Measurements from ENCODE around the gene SLC12A7. TPM values are rescaled to one million over a fixed set of nuclear protein-coding genes. Genes with fewer than 3 reads are reported as not detected.

The SLC12A7 gene
- total RNA-seq, 2 experiments from 2014 or later, result 0.06 TPM; not detected in 1

GRCh38 chr5:1131726-1132125 lies 19.9 kb upstream of the SLC12A7 start:
- H3K9me2 ChIP-seq (ENCODE audit: insufficient read depth, low read length), result no peaks in the 10 kb centered on the region
- H3K79me2 ChIP-seq (ENCODE audit: insufficient read depth, low read depth, low read length), result no peaks in the 10 kb centered on the region
- no peak overlapping the region for H2AFZ ChIP-seq (ENCODE audit: low read length)
- H3K4me3 ChIP-seq (ENCODE audit: low read depth, low read length, poor library complexity, severe bottlenecking), result no peak overlapping the region
- H4K20me1 ChIP-seq (ENCODE audit: insufficient read depth, low read length), result no peaks in the 10 kb centered on the region
- H3K36me3 ChIP-seq (ENCODE audit: insufficient read depth, low read length), result no peaks in the 10 kb centered on the region
- intact Hi-C loops (cut with micrococcal nuclease; ENCODE audit: unreplicated experiment), result loop anchor here (10.0 kb wide), 1 partner anchor 207 kb away; no protein-coding TSS in a partner anchor
- no peak for DNase-seq (ENCODE audit: low spot score)
- BruUV-seq (replicated peaks), result no TSS peak
- no peak for TF ChIP-seq CTCF (conservative IDR thresholded peaks at IDR 0.05; ENCODE audit: low read length)
- TF ChIP-seq EZH2phosphoT487 (IDR thresholded peaks at IDR 0.05; ENCODE audit: borderline replicate concordance, low read depth, low read length), result no peak
- H3K4me1 ChIP-seq (ENCODE audit: insufficient read depth, low read length, poor library complexity, severe bottlenecking), result peaks cover 54% of the 10 kb centered on the region
- ChIA-PET POLR2A (no interaction called here), CTCF (ENCODE audit: unreplicated experiment) (interaction anchor here (0.6 kb wide), 1 partner anchor 693 kb away, joined by 3 read pairs; no protein-coding TSS in a partner anchor)
- no peaks in the 10 kb centered on the region for H3K9me3 ChIP-seq (ENCODE audit: low read length)
- H3K27ac ChIP-seq (ENCODE audit: low read depth, low read length, poor library complexity, severe bottlenecking), result no peak overlapping the region
- H3K4me2 ChIP-seq (ENCODE audit: low read length), result no peak overlapping the region

GRCh38 chr5:1131191-1131621 lies 19.3 kb upstream of the SLC12A7 start:
- Histone ChIP-seq H4K20me1 (ENCODE audit: insufficient read depth, low read length) (no peaks in the 10 kb centered on the region), H3K27ac (ENCODE audit: low read depth, low read length, poor library complexity, severe bottlenecking) (no peak overlapping the region), H3K9me3 (ENCODE audit: low read length) (no peaks in the 10 kb centered on the region), H3K4me2 (ENCODE audit: low read length) (peak overlapping the region; percentile 35; the same call in 1 of the 2 replicates), H3K79me2 (ENCODE audit: insufficient read depth, low read depth, low read length) (no peaks in the 10 kb centered on the region), H3K4me1 (ENCODE audit: insufficient read depth, low read length, poor library complexity, severe bottlenecking) (peaks cover 54% of the 10 kb centered on the region), H2AFZ (ENCODE audit: low read length) (no peak overlapping the region), H3K9me2 (ENCODE audit: insufficient read depth, low read length) (no peaks in the 10 kb centered on the region), H3K4me3 (ENCODE audit: low read depth, low read length, poor library complexity, severe bottlenecking) (no peak overlapping the region), H3K36me3 (ENCODE audit: insufficient read depth, low read length) (no peaks in the 10 kb centered on the region)
- no peak for DNase-seq (ENCODE audit: low spot score)
- TF ChIP-seq CTCF (conservative IDR thresholded peaks at IDR 0.05; ENCODE audit: low read length), result no peak
- no peak for TF ChIP-seq EZH2phosphoT487 (IDR thresholded peaks at IDR 0.05; ENCODE audit: borderline replicate concordance, low read depth, low read length)
- intact Hi-C loops (cut with micrococcal nuclease; ENCODE audit: unreplicated experiment), result loop anchor here (10.0 kb wide), 1 partner anchor 206 kb away; no protein-coding TSS in a partner anchor
- BruUV-seq (replicated peaks), result no TSS peak
- POLR2A ChIA-PET, result no interaction called here
- CTCF ChIA-PET (ENCODE audit: unreplicated experiment), result interaction anchor here (0.6 kb wide), 2 partner anchors 148 to 694 kb away, joined by 3 to 6 read pairs; no protein-coding TSS in a partner anchor

GRCh38 chr5:1130218-1130946 lies 18.5 kb upstream of the SLC12A7 start:
- DNase-seq (ENCODE audit: low spot score), result peak; percentile 44
- no peaks in the 10 kb centered on the region for H3K79me2 ChIP-seq (ENCODE audit: insufficient read depth, low read depth, low read length)
- peaks cover 48% of the 10 kb centered on the region for H3K4me1 ChIP-seq (ENCODE audit: insufficient read depth, low read length, poor library complexity, severe bottlenecking)
- no TSS peak for BruUV-seq (replicated peaks)
- no peaks in the 10 kb centered on the region for H3K9me2 ChIP-seq (ENCODE audit: insufficient read depth, low read length)
- H3K27ac ChIP-seq (ENCODE audit: low read depth, low read length, poor library complexity, severe bottlenecking), result no peak overlapping the region
- H3K9me3 ChIP-seq (ENCODE audit: low read length), result no peaks in the 10 kb centered on the region
- TF ChIP-seq CTCF (conservative IDR thresholded peaks at IDR 0.05; ENCODE audit: low read length) (no peak), EZH2phosphoT487 (IDR thresholded peaks at IDR 0.05; ENCODE audit: borderline replicate concordance, low read depth, low read length) (no peak)
- ChIA-PET CTCF (ENCODE audit: unreplicated experiment) (interaction anchor here (0.6 kb wide), 1 partner anchor 148 kb away, joined by 6 read pairs; no protein-coding TSS in a partner anchor), POLR2A (interaction anchor here (0.7 kb wide), 1 partner anchor 54 kb away, joined by 3 read pairs; no protein-coding TSS in a partner anchor)
- no peak overlapping the region for H3K4me3 ChIP-seq (ENCODE audit: low read depth, low read length, poor library complexity, severe bottlenecking)
- intact Hi-C loops (cut with micrococcal nuclease; ENCODE audit: unreplicated experiment), result loop anchor here (10.0 kb wide), 1 partner anchor 206 kb away; no protein-coding TSS in a partner anchor
- H3K36me3 ChIP-seq (ENCODE audit: insufficient read depth, low read length), result no peaks in the 10 kb centered on the region
- peak overlapping the region; percentile 35; the same call in 1 of the 2 replicates for H3K4me2 ChIP-seq (ENCODE audit: low read length)
- H2AFZ ChIP-seq (ENCODE audit: low read length), result no peak overlapping the region
- no peaks in the 10 kb centered on the region for H4K20me1 ChIP-seq (ENCODE audit: insufficient read depth, low read length)
